ENCODE data around the gene MICALL1.
A peak's percentile ranks its signal among the peaks of the same experiment; 100 is the strongest.

The MICALL1 gene

DNA sequence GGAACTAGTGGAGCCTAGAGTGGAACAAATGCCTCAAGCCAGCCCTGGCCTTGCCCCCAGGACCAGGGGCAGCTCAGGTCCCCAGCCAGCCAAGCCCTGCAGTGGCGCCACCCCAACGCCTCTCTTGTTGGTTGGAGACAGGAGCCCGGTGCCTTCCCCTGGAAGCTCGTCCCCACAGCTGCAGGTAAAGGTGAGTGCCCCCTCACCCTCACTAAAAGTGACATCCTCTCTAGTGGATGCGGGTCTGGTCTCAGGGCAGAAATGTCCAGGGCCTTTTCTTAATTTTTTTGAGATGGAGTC lies 21.5 kb downstream of the MICALL1 start:
- TF ChIP-seq GABPA (IDR thresholded peaks at IDR 0.05; ENCODE audit: low read depth) (no peak), POLR2AphosphoS5 (IDR thresholded peaks at IDR 0.05; ENCODE audit: low read depth) (no peak)
- TF ChIP-seq, protein P1, sequence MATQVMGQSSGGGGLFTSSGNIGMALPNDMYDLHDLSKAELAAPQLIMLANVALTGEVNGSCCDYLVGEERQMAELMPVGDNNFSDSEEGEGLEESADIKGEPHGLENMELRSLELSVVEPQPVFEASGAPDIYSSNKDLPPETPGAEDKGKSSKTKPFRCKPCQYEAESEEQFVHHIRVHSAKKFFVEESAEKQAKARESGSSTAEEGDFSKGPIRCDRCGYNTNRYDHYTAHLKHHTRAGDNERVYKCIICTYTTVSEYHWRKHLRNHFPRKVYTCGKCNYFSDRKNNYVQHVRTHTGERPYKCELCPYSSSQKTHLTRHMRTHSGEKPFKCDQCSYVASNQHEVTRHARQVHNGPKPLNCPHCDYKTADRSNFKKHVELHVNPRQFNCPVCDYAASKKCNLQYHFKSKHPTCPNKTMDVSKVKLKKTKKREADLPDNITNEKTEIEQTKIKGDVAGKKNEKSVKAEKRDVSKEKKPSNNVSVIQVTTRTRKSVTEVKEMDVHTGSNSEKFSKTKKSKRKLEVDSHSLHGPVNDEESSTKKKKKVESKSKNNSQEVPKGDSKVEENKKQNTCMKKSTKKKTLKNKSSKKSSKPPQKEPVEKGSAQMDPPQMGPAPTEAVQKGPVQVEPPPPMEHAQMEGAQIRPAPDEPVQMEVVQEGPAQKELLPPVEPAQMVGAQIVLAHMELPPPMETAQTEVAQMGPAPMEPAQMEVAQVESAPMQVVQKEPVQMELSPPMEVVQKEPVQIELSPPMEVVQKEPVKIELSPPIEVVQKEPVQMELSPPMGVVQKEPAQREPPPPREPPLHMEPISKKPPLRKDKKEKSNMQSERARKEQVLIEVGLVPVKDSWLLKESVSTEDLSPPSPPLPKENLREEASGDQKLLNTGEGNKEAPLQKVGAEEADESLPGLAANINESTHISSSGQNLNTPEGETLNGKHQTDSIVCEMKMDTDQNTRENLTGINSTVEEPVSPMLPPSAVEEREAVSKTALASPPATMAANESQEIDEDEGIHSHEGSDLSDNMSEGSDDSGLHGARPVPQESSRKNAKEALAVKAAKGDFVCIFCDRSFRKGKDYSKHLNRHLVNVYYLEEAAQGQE (IDR thresholded peaks at IDR 0.05; ENCODE audit: insufficient replicate concordance, low read depth) = no peak
- DNase-seq (ENCODE audit: low read depth in 1 of 2, low spot score in 1 of 2) = no peak
- H3K4me3 ChIP-seq (replicated peaks; ENCODE audit: insufficient read depth, low read length) = no peak overlapping the region
- no peak overlapping the region for H3K27ac ChIP-seq (replicated peaks)
- no peaks in the 10 kb centered on the region for H3K27me3 ChIP-seq (ENCODE audit: insufficient read depth, poor library complexity, severe bottlenecking)

DNA sequence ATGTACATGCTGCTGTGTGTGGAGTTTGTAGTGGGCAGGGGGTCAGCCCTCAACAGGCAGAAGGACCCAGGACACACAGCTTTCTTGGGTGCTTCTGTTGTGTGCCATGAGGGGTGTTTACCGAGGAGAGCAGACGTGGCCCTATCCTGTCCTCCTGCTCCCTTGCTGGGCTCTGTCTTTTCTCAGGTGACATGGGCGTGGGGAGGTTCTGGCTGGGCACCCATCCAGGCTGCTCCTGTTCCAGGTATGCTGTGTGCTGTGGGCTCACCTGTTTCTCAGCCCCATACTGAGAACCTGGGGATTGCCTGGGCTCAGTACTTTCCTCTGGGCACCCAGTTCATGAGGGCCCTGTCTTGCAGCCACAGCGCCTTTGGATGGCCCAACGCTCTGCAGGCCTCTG lies 23.3 kb downstream of the MICALL1 start:
- Histone ChIP-seq H3K27ac (replicated peaks) (no peak overlapping the region), H3K27me3 (ENCODE audit: insufficient read depth, poor library complexity, severe bottlenecking) (no peaks in the 10 kb centered on the region), H3K4me3 (replicated peaks; ENCODE audit: insufficient read depth, low read length) (no peak overlapping the region)
- no peak for DNase-seq (ENCODE audit: low read depth in 1 of 2, low spot score in 1 of 2)
- no peak for TF ChIP-seq POLR2AphosphoS5 (IDR thresholded peaks at IDR 0.05; ENCODE audit: low read depth)
- TF ChIP-seq, protein P2, sequence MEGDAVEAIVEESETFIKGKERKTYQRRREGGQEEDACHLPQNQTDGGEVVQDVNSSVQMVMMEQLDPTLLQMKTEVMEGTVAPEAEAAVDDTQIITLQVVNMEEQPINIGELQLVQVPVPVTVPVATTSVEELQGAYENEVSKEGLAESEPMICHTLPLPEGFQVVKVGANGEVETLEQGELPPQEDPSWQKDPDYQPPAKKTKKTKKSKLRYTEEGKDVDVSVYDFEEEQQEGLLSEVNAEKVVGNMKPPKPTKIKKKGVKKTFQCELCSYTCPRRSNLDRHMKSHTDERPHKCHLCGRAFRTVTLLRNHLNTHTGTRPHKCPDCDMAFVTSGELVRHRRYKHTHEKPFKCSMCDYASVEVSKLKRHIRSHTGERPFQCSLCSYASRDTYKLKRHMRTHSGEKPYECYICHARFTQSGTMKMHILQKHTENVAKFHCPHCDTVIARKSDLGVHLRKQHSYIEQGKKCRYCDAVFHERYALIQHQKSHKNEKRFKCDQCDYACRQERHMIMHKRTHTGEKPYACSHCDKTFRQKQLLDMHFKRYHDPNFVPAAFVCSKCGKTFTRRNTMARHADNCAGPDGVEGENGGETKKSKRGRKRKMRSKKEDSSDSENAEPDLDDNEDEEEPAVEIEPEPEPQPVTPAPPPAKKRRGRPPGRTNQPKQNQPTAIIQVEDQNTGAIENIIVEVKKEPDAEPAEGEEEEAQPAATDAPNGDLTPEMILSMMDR (IDR thresholded peaks at IDR 0.05; ENCODE audit: insufficient read depth, low read length) = no peak
- TF ChIP-seq, protein P1 (IDR thresholded peaks at IDR 0.05; ENCODE audit: insufficient replicate concordance, low read depth) = no peak
- TF ChIP-seq SPI1 (IDR thresholded peaks at IDR 0.05; ENCODE audit: borderline replicate concordance, low read depth) = no peak
- no peak for TF ChIP-seq GABPA (IDR thresholded peaks at IDR 0.05; ENCODE audit: low read depth)

DNA sequence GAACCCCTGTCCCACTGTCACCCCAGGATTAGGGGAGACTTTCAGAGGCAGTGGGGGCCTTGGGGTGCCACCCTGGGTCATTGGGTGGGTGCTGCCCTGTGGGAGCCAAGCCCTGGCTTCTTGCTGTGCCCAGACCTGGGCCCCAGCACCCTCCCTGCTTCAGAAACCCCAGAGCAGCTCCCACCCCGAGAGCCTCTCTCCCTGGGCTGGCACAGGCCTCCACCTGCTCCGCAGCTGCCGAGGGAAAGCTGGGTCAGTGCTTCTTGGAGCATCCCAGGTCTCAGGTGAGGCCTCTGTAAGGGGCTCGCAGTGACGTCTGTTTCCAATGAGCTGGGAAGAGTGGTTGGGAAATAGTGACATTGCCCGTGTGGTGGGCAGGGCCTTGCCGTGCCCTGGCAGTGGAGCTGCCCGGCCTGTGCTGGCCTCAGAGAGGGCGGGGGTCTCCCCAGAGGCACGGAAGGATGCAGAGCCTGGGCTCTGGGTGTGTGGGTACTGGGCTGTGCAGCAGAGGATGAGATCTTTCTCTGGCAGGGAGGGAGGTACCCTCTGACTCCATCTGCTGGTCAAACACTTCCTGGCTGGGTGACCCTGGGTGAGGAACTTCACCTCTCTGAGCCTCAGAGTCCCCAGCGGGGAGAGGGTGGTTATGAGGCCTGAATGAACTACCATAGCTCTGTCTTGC lies 24.3 kb downstream of the MICALL1 start:
- no peak overlapping the region for H3K27ac ChIP-seq (replicated peaks)
- no peaks in the 10 kb centered on the region for H3K27me3 ChIP-seq (ENCODE audit: insufficient read depth, poor library complexity, severe bottlenecking)
- H3K4me3 ChIP-seq (replicated peaks; ENCODE audit: insufficient read depth, low read length) = no peak overlapping the region
- DNase-seq (ENCODE audit: low read depth in 1 of 2, low spot score in 1 of 2) = peak in 1 of 2 experiments; percentile 35
- no peak for TF ChIP-seq SPI1 (IDR thresholded peaks at IDR 0.05; ENCODE audit: borderline replicate concordance, low read depth)
- no peak for TF ChIP-seq POLR2AphosphoS5 (IDR thresholded peaks at IDR 0.05; ENCODE audit: low read depth)
- TF ChIP-seq, protein P2 (IDR thresholded peaks at IDR 0.05; ENCODE audit: insufficient read depth, low read length) = no peak
- TF ChIP-seq, protein P1 (IDR thresholded peaks at IDR 0.05; ENCODE audit: insufficient replicate concordance, low read depth) = no peak
- TF ChIP-seq GABPA (IDR thresholded peaks at IDR 0.05; ENCODE audit: low read depth) = no peak

Data from HL-60 (cell line).